WTC11 (cell line): ENCODE measurements around the gene PHKG2. TPM values are rescaled to one million over a fixed set of nuclear protein-coding genes. Genes with fewer than 3 reads are reported as not detected.
A peak's percentile ranks its signal among the peaks of the same experiment; 100 is the strongest.

Experiments used
- ATAC-seq: fragments of 200-7000 bp; cut with Tn5 transposase; 2 replicates; pipeline ENCODE4 v1.10.0; 2021; ENCODE audit warnings: mild to moderate bottlenecking, moderate library complexity
- CTCF ChIA-PET: fragments of 300-600 bp; sonication (Branson Sonifier 250); formaldehyde crosslinking; loops from one replicate; lab custom pipeline; 2021; ENCODE audit warnings: antibody characterized with exemption; lab: Charles Lee
- POLR2A ChIA-PET: fragments of 350-600 bp; sonication (Branson Sonifier 250); formaldehyde crosslinking; loops from one replicate; lab custom pipeline; 2021; ENCODE audit warnings: antibody characterized with exemption; lab: Charles Lee
- DNase-seq: peaks from one replicate; pipeline ENCODE4 v3.0.0; 2021; ENCODE audit warnings: low spot score
- H3K27ac Mint-ChIP-seq: 2 replicates; pipeline ENCODE4 v1.8.0; 2021; ENCODE audit warnings: mixed read lengths
- H3K27me3 Mint-ChIP-seq: 2 replicates; pipeline ENCODE4 v1.8.0; 2021; ENCODE audit warnings: low read depth, mild to moderate bottlenecking, moderate library complexity, mixed read lengths
- H3K36me3 Mint-ChIP-seq: 2 replicates; pipeline ENCODE4 v1.8.0; 2021; ENCODE audit warnings: mixed read lengths
- H3K4me1 Mint-ChIP-seq: 2 replicates; pipeline ENCODE4 v1.8.0; 2022; ENCODE audit warnings: mixed read lengths
- H3K4me3 Mint-ChIP-seq: 2 replicates; pipeline ENCODE4 v1.8.0; 2021; ENCODE audit warnings: mild to moderate bottlenecking, moderate library complexity, mixed read lengths
- H3K9me3 Mint-ChIP-seq: 2 replicates; pipeline ENCODE4 v1.8.0; 2021; ENCODE audit warnings: mixed read lengths
- FOXP1 ChIP-seq: sonication (generic); formaldehyde crosslinking; IDR thresholded peaks from 2 replicates; pipeline ENCODE4 v1.8.0; 2022; ENCODE audit warnings: missing genetic modification reagents, mild to moderate bottlenecking, moderate library complexity, borderline replicate concordance
- IRF2 ChIP-seq: sonication (generic); formaldehyde crosslinking; IDR thresholded peaks from 2 replicates; pipeline ENCODE4 v1.8.0; 2022; ENCODE audit warnings: low read depth, missing genetic modification reagents, borderline replicate concordance
- NFATC4 ChIP-seq: fragments of 250-450 bp; sonication (Bioruptor Pico); IDR thresholded peaks from 2 replicates; pipeline ENCODE4 v1.9.0; 2021; ENCODE audit warnings: mild to moderate bottlenecking
- NFE2L1 ChIP-seq: sonication (generic); formaldehyde crosslinking; IDR thresholded peaks from 2 replicates; pipeline ENCODE4 v1.8.1; 2023; ENCODE audit warnings: missing genetic modification reagents
- RELA ChIP-seq: sonication (generic); formaldehyde crosslinking; IDR thresholded peaks from 2 replicates; pipeline ENCODE4 v1.8.1; 2022; ENCODE audit warnings: missing genetic modification reagents, mild to moderate bottlenecking, borderline replicate concordance
- SMAD4 ChIP-seq: sonication (generic); formaldehyde crosslinking; IDR thresholded peaks from 2 replicates; pipeline ENCODE4 v1.8.0; 2022; ENCODE audit warnings: mild to moderate bottlenecking, missing genetic modification reagents
- TCF7 ChIP-seq: sonication (generic); formaldehyde crosslinking; IDR thresholded peaks from 2 replicates; pipeline ENCODE4 v1.8.0; 2022; ENCODE audit warnings: mild to moderate bottlenecking, low read depth, missing genetic modification reagents, moderate library complexity
- ZNF138 ChIP-seq: sonication (generic); formaldehyde crosslinking; conservative IDR thresholded peaks from 2 replicates; pipeline ENCODE4 v1.8.1; 2022; ENCODE audit warnings: mild to moderate bottlenecking, moderate library complexity, missing genetic modification reagents
- ZNF219 ChIP-seq: sonication (generic); formaldehyde crosslinking; IDR thresholded peaks from 2 replicates; pipeline ENCODE4 v1.8.0; 2023; ENCODE audit warnings: missing genetic modification reagents, mild to moderate bottlenecking, borderline replicate concordance
- ZNF263 ChIP-seq: sonication (generic); formaldehyde crosslinking; IDR thresholded peaks from 2 replicates; pipeline ENCODE4 v1.8.1; 2022; ENCODE audit warnings: low read depth, mild to moderate bottlenecking, moderate library complexity, missing genetic modification reagents
- ZNF317 ChIP-seq: sonication (generic); formaldehyde crosslinking; IDR thresholded peaks from 2 replicates; pipeline ENCODE4 v1.8.1; 2023; ENCODE audit warnings: low read depth, mild to moderate bottlenecking, moderate library complexity, missing genetic modification reagents, borderline replicate concordance
- total RNA-seq: library from RNA; stranded (reverse); gene quantifications from 3 replicates; pipeline ENCODE4 v1.2.3, GENCODE V29; 2021
- TF ChIP-seq, protein P1 (sequence below): sonication (generic); formaldehyde crosslinking; IDR thresholded peaks from 2 replicates; pipeline ENCODE4 v1.8.0; 2022; ENCODE audit warnings: mild to moderate bottlenecking, missing genetic modification reagents
- TF ChIP-seq, protein P2 (sequence below): sonication (generic); formaldehyde crosslinking; IDR thresholded peaks from 2 replicates; pipeline ENCODE4 v1.8.0; 2022; ENCODE audit warnings: mild to moderate bottlenecking, missing genetic modification reagents
- TF ChIP-seq, protein P3 (sequence below): sonication (generic); formaldehyde crosslinking; conservative IDR thresholded peaks from 2 replicates; pipeline ENCODE4 v1.8.1; 2022; ENCODE audit warnings: mild to moderate bottlenecking, missing genetic modification reagents
- TF ChIP-seq, protein P4 (sequence below): fragments of 250-450 bp; sonication (Bioruptor Pico); IDR thresholded peaks from 2 replicates; pipeline ENCODE4 v1.9.0; 2021; ENCODE audit warnings: mild to moderate bottlenecking
- TF ChIP-seq, protein P5 (sequence below): sonication (generic); formaldehyde crosslinking; IDR thresholded peaks from 2 replicates; pipeline ENCODE4 v1.8.1; 2022; ENCODE audit warnings: mild to moderate bottlenecking, missing genetic modification reagents, moderate library complexity, borderline replicate concordance
- TF ChIP-seq, protein P6 (sequence below): fragments of 250-450 bp; sonication (Bioruptor Pico); IDR thresholded peaks from 2 replicates; pipeline ENCODE4 v1.9.0; 2021; ENCODE audit warnings: mild to moderate bottlenecking
- TF ChIP-seq, protein P7 (sequence below): sonication (generic); formaldehyde crosslinking; IDR thresholded peaks from 2 replicates; pipeline ENCODE4 v1.8.0; 2023; ENCODE audit warnings: missing genetic modification reagents

Gene PHKG2
- total RNA-seq, 1 experiment from 2014 or later: 50.5 TPM

DNA sequence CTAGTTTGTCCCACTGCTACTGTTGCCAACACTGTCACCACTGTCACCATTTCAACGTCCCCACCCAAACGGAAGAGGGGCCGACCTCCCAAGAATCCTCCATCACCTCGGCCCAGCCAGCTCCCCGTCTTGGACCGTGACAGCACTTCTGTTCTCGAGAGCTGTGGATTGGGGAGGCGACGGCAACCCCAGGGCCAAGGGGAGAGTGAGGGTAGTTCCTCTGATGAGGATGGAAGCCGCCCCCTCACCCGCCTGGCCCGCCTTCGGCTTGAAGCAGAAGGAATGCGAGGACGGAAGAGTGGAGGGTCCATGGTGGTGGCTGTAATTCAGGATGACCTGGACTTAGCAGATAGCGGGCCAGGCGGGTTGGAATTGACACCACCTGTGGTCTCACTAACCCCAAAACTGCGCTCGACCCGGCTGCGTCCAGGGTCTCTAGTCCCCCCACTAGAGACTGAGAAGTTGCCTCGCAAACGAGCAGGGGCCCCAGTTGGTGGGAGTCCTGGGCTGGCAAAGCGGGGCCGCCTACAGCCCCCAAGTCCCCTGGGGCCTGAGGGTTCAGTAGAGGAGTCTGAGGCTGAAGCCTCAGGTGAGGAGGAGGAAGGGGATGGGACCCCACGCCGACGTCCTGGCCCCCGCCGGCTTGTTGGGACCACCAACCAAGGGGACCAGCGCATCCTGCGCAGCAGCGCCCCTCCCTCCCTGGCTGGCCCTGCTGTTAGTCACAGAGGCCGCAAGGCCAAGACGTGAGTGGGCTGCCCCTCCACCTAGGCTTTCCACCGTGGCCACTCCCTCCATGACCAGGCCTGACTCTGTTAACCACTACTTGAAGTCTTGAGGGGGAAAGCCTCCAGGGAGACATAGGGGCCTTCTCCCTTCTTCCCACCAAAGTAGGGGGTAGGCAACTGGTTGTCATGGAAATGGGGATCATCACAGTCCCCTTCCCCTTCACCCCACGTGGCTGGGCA lies 9.0 kb upstream of the PHKG2 start:
- TF ChIP-seq FOXP1 (CRISPR knock-in tag) (peak; percentile 24; the same call in 1 of the 2 replicates), ZNF263 (no peak), ZNF138 (CRISPR knock-in tag) (no peak)
- no peak for DNase-seq
- H3K27me3 Mint-ChIP-seq: no peaks in the 10 kb centered on the region; the same call in 1 of the 2 replicates
- no peak overlapping the region for H3K27ac Mint-ChIP-seq
- no peak for ATAC-seq
- ChIA-PET CTCF (interaction anchor here (0.7 kb wide), 2 partner anchors 75 to 89 kb away, joined by 3 to 4 read pairs; partner anchors contain the start of gene PRR14), POLR2A (interaction anchor here (1.8 kb wide), 1 partner anchor 36 kb away, joined by 5 read pairs; no protein-coding TSS in a partner anchor)
- H3K4me1 Mint-ChIP-seq: peaks cover 14% of the 10 kb centered on the region
- peaks cover 49% of the 10 kb centered on the region for H3K36me3 Mint-ChIP-seq
- no peaks in the 10 kb centered on the region for H3K9me3 Mint-ChIP-seq
- no peak overlapping the region for H3K4me3 Mint-ChIP-seq

DNA sequence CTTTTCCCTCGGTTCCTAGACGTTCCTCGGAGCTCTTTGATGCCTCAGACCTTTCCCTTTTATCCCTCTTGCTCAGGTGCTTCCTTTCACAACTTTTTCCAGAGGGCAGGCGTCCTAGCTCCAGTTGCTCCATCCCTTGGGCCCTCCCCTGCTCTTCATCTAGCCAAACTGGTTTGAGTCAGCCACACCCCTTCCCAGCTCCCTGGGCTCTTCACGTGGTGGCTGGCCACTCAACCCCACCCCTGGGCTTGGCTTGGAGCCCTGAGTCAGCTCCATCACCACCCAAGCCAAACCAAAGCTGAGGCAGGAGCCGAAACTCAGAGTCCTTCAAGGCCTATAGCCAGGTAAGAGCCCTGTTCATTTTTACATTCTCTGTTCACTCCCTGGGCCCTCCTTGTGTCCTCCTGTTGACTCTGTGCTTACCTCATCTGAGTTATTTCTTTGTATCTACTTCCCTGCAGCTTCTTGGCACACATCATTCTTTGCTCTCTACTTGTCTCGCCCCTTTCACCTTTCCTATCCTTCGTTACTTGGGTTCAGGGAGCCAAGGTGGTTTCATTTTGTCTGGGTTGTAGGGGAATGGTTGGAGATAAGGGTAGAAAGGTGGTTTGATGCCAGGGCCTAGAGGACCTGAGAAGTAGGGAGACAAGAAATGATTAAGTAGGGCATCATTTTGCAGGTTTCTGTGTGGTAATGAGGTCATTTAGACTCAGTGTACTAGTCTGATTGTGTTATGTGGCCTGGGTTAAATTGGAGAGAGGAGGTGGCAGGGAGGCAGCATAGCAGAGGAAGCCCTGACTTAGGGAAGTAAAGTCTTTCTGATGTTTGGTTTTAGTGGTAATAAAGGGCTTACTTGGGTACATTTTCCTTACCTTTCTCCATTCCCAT lies 7.6 kb upstream of the PHKG2 start:
- H3K4me1 Mint-ChIP-seq: peaks cover 14% of the 10 kb centered on the region
- no peaks in the 10 kb centered on the region; the same call in 1 of the 2 replicates for H3K27me3 Mint-ChIP-seq
- POLR2A ChIA-PET: interaction anchor here (0.6 to 1.8 kb wide), 2 partner anchors 35 to 38 kb away, joined by 3 to 5 read pairs; no protein-coding TSS in a partner anchor
- peaks cover 45% of the 10 kb centered on the region for H3K36me3 Mint-ChIP-seq
- ATAC-seq (peak; percentile 89), DNase-seq (peak; percentile 65)
- CTCF ChIA-PET: interaction anchor here (0.7 kb wide), 1 partner anchor 90 kb away, joined by 3 read pairs; the partner anchor contains the start of gene PRR14
- TF ChIP-seq NFE2L1 (CRISPR knock-in tag): no peak
- TF ChIP-seq, protein P1, sequence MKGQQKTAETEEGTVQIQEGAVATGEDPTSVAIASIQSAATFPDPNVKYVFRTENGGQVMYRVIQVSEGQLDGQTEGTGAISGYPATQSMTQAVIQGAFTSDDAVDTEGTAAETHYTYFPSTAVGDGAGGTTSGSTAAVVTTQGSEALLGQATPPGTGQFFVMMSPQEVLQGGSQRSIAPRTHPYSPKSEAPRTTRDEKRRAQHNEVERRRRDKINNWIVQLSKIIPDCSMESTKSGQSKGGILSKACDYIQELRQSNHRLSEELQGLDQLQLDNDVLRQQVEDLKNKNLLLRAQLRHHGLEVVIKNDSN: peak; percentile 76; the same call in 1 of the 2 replicates
- peak overlapping the region; percentile 92 for H3K27ac Mint-ChIP-seq
- no peak overlapping the region for H3K4me3 Mint-ChIP-seq
- H3K9me3 Mint-ChIP-seq: no peaks in the 10 kb centered on the region

DNA sequence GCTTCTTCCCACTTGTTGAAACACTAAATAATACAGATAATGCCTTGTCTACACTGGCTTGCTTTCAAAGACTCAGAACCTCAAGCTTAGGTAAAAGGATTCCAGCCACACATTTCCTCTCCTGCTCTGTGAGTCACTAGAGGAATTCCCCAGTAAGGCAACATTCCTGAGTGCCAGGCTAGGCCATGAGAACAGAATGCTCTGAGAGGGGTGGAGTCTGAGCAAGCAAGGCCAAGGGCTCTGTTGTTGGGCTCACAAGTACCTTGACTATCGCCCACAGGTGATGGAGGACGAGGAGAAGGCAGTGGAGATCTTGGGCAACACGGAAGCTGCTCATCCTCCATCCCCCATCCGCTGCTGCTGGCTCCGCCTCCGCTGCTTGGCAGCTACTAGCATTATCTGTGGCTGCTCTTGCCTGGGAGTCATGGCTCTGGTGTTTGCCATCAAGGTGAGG lies 6.7 kb upstream of the PHKG2 start:
- Mint-ChIP-seq H3K9me3 (no peaks in the 10 kb centered on the region), H3K36me3 (peaks cover 38% of the 10 kb centered on the region), H3K27me3 (no peaks in the 10 kb centered on the region; the same call in 1 of the 2 replicates), H3K4me3 (no peak overlapping the region), H3K27ac (peak overlapping the region; percentile 64; the same call in 1 of the 2 replicates), H3K4me1 (peaks cover 14% of the 10 kb centered on the region)
- DNase-seq (no peak), ATAC-seq (peak; percentile 41)
- ChIA-PET POLR2A (interaction anchor here (1.8 kb wide), 1 partner anchor 34 kb away, joined by 5 read pairs; no protein-coding TSS in a partner anchor), CTCF (no interaction called here)
- TF ChIP-seq, protein P2, sequence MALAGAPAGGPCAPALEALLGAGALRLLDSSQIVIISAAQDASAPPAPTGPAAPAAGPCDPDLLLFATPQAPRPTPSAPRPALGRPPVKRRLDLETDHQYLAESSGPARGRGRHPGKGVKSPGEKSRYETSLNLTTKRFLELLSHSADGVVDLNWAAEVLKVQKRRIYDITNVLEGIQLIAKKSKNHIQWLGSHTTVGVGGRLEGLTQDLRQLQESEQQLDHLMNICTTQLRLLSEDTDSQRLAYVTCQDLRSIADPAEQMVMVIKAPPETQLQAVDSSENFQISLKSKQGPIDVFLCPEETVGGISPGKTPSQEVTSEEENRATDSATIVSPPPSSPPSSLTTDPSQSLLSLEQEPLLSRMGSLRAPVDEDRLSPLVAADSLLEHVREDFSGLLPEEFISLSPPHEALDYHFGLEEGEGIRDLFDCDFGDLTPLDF (CRISPR knock-in tag): no peak
- TF ChIP-seq IRF2 (CRISPR knock-in tag) (no peak), NFE2L1 (CRISPR knock-in tag) (no peak), SMAD4 (CRISPR knock-in tag) (no peak), RELA (CRISPR knock-in tag) (no peak), TCF7 (no peak), ZNF317 (no peak), ZNF138 (CRISPR knock-in tag) (no peak), ZNF219 (no peak), NFATC4 (CRISPR knock-in tag) (no peak)
- TF ChIP-seq, protein P1: no peak
- TF ChIP-seq, protein P3, sequence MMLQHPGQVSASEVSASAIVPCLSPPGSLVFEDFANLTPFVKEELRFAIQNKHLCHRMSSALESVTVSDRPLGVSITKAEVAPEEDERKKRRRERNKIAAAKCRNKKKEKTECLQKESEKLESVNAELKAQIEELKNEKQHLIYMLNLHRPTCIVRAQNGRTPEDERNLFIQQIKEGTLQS (CRISPR knock-in tag): no peak
- TF ChIP-seq, protein P4, sequence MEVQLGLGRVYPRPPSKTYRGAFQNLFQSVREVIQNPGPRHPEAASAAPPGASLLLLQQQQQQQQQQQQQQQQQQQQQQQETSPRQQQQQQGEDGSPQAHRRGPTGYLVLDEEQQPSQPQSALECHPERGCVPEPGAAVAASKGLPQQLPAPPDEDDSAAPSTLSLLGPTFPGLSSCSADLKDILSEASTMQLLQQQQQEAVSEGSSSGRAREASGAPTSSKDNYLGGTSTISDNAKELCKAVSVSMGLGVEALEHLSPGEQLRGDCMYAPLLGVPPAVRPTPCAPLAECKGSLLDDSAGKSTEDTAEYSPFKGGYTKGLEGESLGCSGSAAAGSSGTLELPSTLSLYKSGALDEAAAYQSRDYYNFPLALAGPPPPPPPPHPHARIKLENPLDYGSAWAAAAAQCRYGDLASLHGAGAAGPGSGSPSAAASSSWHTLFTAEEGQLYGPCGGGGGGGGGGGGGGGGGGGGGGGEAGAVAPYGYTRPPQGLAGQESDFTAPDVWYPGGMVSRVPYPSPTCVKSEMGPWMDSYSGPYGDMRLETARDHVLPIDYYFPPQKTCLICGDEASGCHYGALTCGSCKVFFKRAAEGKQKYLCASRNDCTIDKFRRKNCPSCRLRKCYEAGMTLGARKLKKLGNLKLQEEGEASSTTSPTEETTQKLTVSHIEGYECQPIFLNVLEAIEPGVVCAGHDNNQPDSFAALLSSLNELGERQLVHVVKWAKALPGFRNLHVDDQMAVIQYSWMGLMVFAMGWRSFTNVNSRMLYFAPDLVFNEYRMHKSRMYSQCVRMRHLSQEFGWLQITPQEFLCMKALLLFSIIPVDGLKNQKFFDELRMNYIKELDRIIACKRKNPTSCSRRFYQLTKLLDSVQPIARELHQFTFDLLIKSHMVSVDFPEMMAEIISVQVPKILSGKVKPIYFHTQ: no peak
- TF ChIP-seq, protein P5, sequence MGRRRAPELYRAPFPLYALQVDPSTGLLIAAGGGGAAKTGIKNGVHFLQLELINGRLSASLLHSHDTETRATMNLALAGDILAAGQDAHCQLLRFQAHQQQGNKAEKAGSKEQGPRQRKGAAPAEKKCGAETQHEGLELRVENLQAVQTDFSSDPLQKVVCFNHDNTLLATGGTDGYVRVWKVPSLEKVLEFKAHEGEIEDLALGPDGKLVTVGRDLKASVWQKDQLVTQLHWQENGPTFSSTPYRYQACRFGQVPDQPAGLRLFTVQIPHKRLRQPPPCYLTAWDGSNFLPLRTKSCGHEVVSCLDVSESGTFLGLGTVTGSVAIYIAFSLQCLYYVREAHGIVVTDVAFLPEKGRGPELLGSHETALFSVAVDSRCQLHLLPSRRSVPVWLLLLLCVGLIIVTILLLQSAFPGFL (CRISPR knock-in tag): no peak
- TF ChIP-seq, protein P6, sequence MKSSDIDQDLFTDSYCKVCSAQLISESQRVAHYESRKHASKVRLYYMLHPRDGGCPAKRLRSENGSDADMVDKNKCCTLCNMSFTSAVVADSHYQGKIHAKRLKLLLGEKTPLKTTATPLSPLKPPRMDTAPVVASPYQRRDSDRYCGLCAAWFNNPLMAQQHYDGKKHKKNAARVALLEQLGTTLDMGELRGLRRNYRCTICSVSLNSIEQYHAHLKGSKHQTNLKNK: no peak
- TF ChIP-seq, protein P7, sequence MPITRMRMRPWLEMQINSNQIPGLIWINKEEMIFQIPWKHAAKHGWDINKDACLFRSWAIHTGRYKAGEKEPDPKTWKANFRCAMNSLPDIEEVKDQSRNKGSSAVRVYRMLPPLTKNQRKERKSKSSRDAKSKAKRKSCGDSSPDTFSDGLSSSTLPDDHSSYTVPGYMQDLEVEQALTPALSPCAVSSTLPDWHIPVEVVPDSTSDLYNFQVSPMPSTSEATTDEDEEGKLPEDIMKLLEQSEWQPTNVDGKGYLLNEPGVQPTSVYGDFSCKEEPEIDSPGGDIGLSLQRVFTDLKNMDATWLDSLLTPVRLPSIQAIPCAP: no peak
